ENCODE data around the gene GSTK1.
A peak's percentile ranks its signal among the peaks of the same experiment; 100 is the strongest.

Gene GSTK1

GRCh38 chr7:143252006-143252405 is 11.2 kb upstream of the GSTK1 start:
- Histone ChIP-seq H3K4me1 (ENCODE audit: insufficient read depth, low read length, poor library complexity, severe bottlenecking) (peaks cover 32% of the 10 kb centered on the region), H3K79me2 (ENCODE audit: insufficient read depth, low read length) (no peaks in the 10 kb centered on the region), H3K9me3 (ENCODE audit: insufficient read depth, low read depth, low read length) (no peaks in the 10 kb centered on the region), H3K27me3 (ENCODE audit: insufficient read depth, low read length, poor library complexity, severe bottlenecking) (no peaks in the 10 kb centered on the region), H3K9me2 (replicated peaks; ENCODE audit: low read depth, low read length) (no peaks in the 10 kb centered on the region), H3K4me2 (ENCODE audit: low read depth, low read length, poor library complexity, severe bottlenecking) (peak overlapping the region; percentile 6), H3F3A (ENCODE audit: low read depth) (no peaks in the 10 kb centered on the region; the same call in 1 of the 2 replicates), H3K9ac (ENCODE audit: low read depth, low read length, poor library complexity, severe bottlenecking) (no peak overlapping the region), H2AFZ (ENCODE audit: low read length) (no peak overlapping the region), H3K4me3 (ENCODE audit: low read length, poor library complexity, severe bottlenecking) (no peak overlapping the region), H3K36me3 (ENCODE audit: insufficient read depth, low read length) (no peaks in the 10 kb centered on the region), H4K20me1 (ENCODE audit: insufficient read depth, low read length, poor library complexity, severe bottlenecking) (no peaks in the 10 kb centered on the region)
- TF ChIP-seq EZH2phosphoT487 (IDR thresholded peaks at IDR 0.05; ENCODE audit: borderline replicate concordance) (no peak), CTCF (conservative IDR thresholded peaks at IDR 0.05; ENCODE audit: low read length) (no peak)

GRCh38 chr7:143255564-143255963 is 7.7 kb upstream of the GSTK1 start:
- TF ChIP-seq CTCF (conservative IDR thresholded peaks at IDR 0.05; ENCODE audit: low read length) (no peak), EZH2phosphoT487 (IDR thresholded peaks at IDR 0.05; ENCODE audit: borderline replicate concordance) (no peak)
- no peaks in the 10 kb centered on the region for H3K9me2 ChIP-seq (replicated peaks; ENCODE audit: low read depth, low read length)
- no peaks in the 10 kb centered on the region for H3K79me2 ChIP-seq (ENCODE audit: insufficient read depth, low read length)
- no peaks in the 10 kb centered on the region for H3K9me3 ChIP-seq (ENCODE audit: insufficient read depth, low read depth, low read length)
- H4K20me1 ChIP-seq (ENCODE audit: insufficient read depth, low read length, poor library complexity, severe bottlenecking) = no peaks in the 10 kb centered on the region
- H3K9ac ChIP-seq (ENCODE audit: low read depth, low read length, poor library complexity, severe bottlenecking) = no peak overlapping the region
- no peak overlapping the region for H3K4me3 ChIP-seq (ENCODE audit: low read length, poor library complexity, severe bottlenecking)
- peaks cover 24% of the 10 kb centered on the region for H3K4me1 ChIP-seq (ENCODE audit: insufficient read depth, low read length, poor library complexity, severe bottlenecking)
- no peak overlapping the region for H3K4me2 ChIP-seq (ENCODE audit: low read depth, low read length, poor library complexity, severe bottlenecking)
- no peaks in the 10 kb centered on the region for H3K36me3 ChIP-seq (ENCODE audit: insufficient read depth, low read length)
- H3F3A ChIP-seq (ENCODE audit: low read depth) = no peaks in the 10 kb centered on the region; the same call in 1 of the 2 replicates
- H3K27me3 ChIP-seq (ENCODE audit: insufficient read depth, low read length, poor library complexity, severe bottlenecking) = no peaks in the 10 kb centered on the region
- no peak overlapping the region for H2AFZ ChIP-seq (ENCODE audit: low read length)

- Histone ChIP-seq H4K20me1 (ENCODE audit: insufficient read depth, low read length, poor library complexity, severe bottlenecking) (no peaks in the 10 kb centered on the region), H3K9me3 (ENCODE audit: insufficient read depth, low read depth, low read length) (no peaks in the 10 kb centered on the region), H3K4me1 (ENCODE audit: insufficient read depth, low read length, poor library complexity, severe bottlenecking) (peaks cover 16% of the 10 kb centered on the region), H3K27me3 (ENCODE audit: insufficient read depth, low read length, poor library complexity, severe bottlenecking) (no peaks in the 10 kb centered on the region), H3K9ac (ENCODE audit: low read depth, low read length, poor library complexity, severe bottlenecking) (no peak overlapping the region), H3K36me3 (ENCODE audit: insufficient read depth, low read length) (no peaks in the 10 kb centered on the region), H3F3A (ENCODE audit: low read depth) (no peaks in the 10 kb centered on the region; the same call in 1 of the 2 replicates), H3K9me2 (replicated peaks; ENCODE audit: low read depth, low read length) (no peaks in the 10 kb centered on the region), H3K4me3 (ENCODE audit: low read length, poor library complexity, severe bottlenecking) (no peak overlapping the region), H2AFZ (ENCODE audit: low read length) (no peak overlapping the region), H3K4me2 (ENCODE audit: low read depth, low read length, poor library complexity, severe bottlenecking) (no peak overlapping the region), H3K79me2 (ENCODE audit: insufficient read depth, low read length) (no peaks in the 10 kb centered on the region)
- TF ChIP-seq EZH2phosphoT487 (IDR thresholded peaks at IDR 0.05; ENCODE audit: borderline replicate concordance) (no peak), CTCF (conservative IDR thresholded peaks at IDR 0.05; ENCODE audit: low read length) (peak; percentile 48)
These were observed 6.9 kb upstream of the GSTK1 start for GRCh38 chr7:143256325-143256724.
